IMR-90 (cell line): Measurements from ENCODE around the gene TSPYL1. TPM values are rescaled to one million over a fixed set of nuclear protein-coding genes. Genes with fewer than 3 reads are reported as not detected.

Source experiments
- ATAC-seq: fragments of 200-7000 bp; cut with Tn5 transposase; 2 replicates; pipeline ENCODE4 v1.9.1; 2020; ENCODE audit warnings: low read depth, mild to moderate bottlenecking, moderate library complexity
- BruUV-seq: library from RNA; stranded (reverse); fragments of 400-500 nt; replicated peaks from 2 replicates; lab custom pipeline; 2021; lab: Mats Ljungman, UMichigan
- CTCF ChIA-PET: fragments of 300-600 bp; formaldehyde crosslinking; extraction: SDS; loops from one replicate; lab custom pipeline; 2021; ENCODE audit warnings: antibody characterized with exemption; lab: Yijun Ruan, JAX
- POLR2A ChIA-PET: fragments of 300-600 bp; sonication (Branson Sonifier 250); formaldehyde crosslinking; loops from one replicate; lab custom pipeline; 2022; ENCODE audit warnings: antibody characterized with exemption; ENCODE audit not compliant: unreplicated experiment; lab: Charles Lee
- DNase-seq: peaks from one replicate; pipeline ENCODE4 v3.0.0; 2013
- H2AFZ ChIP-seq: replicated peaks from 2 replicates; pipeline ENCODE3; 2013; ENCODE audit warnings: low read length, mild to moderate bottlenecking; ENCODE audit not compliant: poor library complexity
- H2AK5ac ChIP-seq: 2 replicates; pipeline ENCODE4 v1.6.1; 2013; ENCODE audit warnings: low read depth, low read length, inconsistent platforms
- H2AK9ac ChIP-seq: replicated peaks from 2 replicates; pipeline ENCODE3; 2013; ENCODE audit warnings: mild to moderate bottlenecking, low read depth, low read length, moderate library complexity; ENCODE audit not compliant: poor library complexity
- H2BK120ac ChIP-seq: 2 replicates; pipeline ENCODE4 v1.6.1; 2013; ENCODE audit warnings: low read depth, low read length, inconsistent platforms
- H2BK15ac ChIP-seq: 3 replicates; pipeline ENCODE4 v1.6.1; 2013; ENCODE audit warnings: low read depth, low read length, inconsistent platforms
- H2BK20ac ChIP-seq: 2 replicates; pipeline ENCODE4 v1.6.1; 2013; ENCODE audit warnings: low read depth, mild to moderate bottlenecking, inconsistent platforms, low read length, moderate library complexity
- H2BK5ac ChIP-seq: 2 replicates; pipeline ENCODE4 v1.6.1; 2013; ENCODE audit warnings: mild to moderate bottlenecking, low read depth, low read length, inconsistent platforms; ENCODE audit not compliant: poor library complexity, severe bottlenecking
- H3K14ac ChIP-seq: replicated peaks from 2 replicates; pipeline ENCODE4 v1.6.1; 2013; ENCODE audit warnings: low read depth, low read length, inconsistent platforms
- H3K18ac ChIP-seq: 2 replicates; pipeline ENCODE4 v1.6.1; 2013; ENCODE audit warnings: low read depth, low read length, control low read depth
- H3K23ac ChIP-seq: 2 replicates; pipeline ENCODE4 v1.6.1; 2013; ENCODE audit warnings: low read depth, low read length, inconsistent platforms
- H3K27ac ChIP-seq: 2 replicates; pipeline ENCODE4 v1.5.1; 2013; ENCODE audit warnings: mild to moderate bottlenecking, control low read depth, low read length; ENCODE audit not compliant: insufficient read depth
- H3K27me3 ChIP-seq: 2 replicates; pipeline ENCODE4 v1.6.1; 2013; ENCODE audit warnings: low read length; ENCODE audit not compliant: control insufficient read depth, insufficient read depth
- H3K36me3 ChIP-seq: 2 replicates; pipeline ENCODE4 v1.6.1; 2013; ENCODE audit warnings: low read length, mixed read lengths; ENCODE audit not compliant: control insufficient read depth, insufficient read depth
- H3K4ac ChIP-seq: 2 replicates; pipeline ENCODE4 v1.6.1; 2013; ENCODE audit warnings: low read depth, low read length, inconsistent platforms
- H3K4me1 ChIP-seq: 2 replicates; pipeline ENCODE4 v1.6.1; 2013; ENCODE audit warnings: low read length, mixed read lengths; ENCODE audit not compliant: control insufficient read depth, insufficient read depth
- H3K4me2 ChIP-seq: 2 replicates; pipeline ENCODE4 v1.6.1; 2013; ENCODE audit warnings: low read depth, mild to moderate bottlenecking, control low read depth, low read length, moderate library complexity
- H3K4me3 ChIP-seq: 2 replicates; pipeline ENCODE4 v1.5.1; 2013; ENCODE audit warnings: low read depth, mild to moderate bottlenecking, control low read depth, low read length, moderate library complexity; ENCODE audit not compliant: insufficient read depth
- H3K56ac ChIP-seq: 2 replicates; pipeline ENCODE4 v1.6.1; 2013; ENCODE audit warnings: low read length, inconsistent platforms; ENCODE audit not compliant: insufficient read depth; ENCODE audit errors: extremely low read depth
- H3K79me1 ChIP-seq, 2 experiments: 2 replicates each; pipeline ENCODE4 v1.6.1; 2013; ENCODE audit warnings: low read length in 2 of 2, inconsistent platforms in 1 of 2, low read depth in 1 of 2
- H3K9ac ChIP-seq: 2 replicates; pipeline ENCODE4 v1.6.1; 2013; ENCODE audit warnings: low read depth, low read length, control low read depth
- H3K9me1 ChIP-seq: 2 replicates; pipeline ENCODE4 v1.6.1; 2013; ENCODE audit warnings: low read length, inconsistent platforms; ENCODE audit not compliant: insufficient read depth
- H3K9me3 ChIP-seq: 2 replicates; pipeline ENCODE4 v1.6.1; 2013; ENCODE audit warnings: low read length; ENCODE audit not compliant: control insufficient read depth, insufficient read depth
- H4K20me1 ChIP-seq: 2 replicates; pipeline ENCODE4 v1.6.1; 2013; ENCODE audit warnings: low read length, inconsistent platforms; ENCODE audit not compliant: insufficient read depth
- H4K5ac ChIP-seq: 2 replicates; pipeline ENCODE4 v1.6.1; 2013; ENCODE audit warnings: mild to moderate bottlenecking, low read depth, low read length, control low read depth
- H4K8ac ChIP-seq, 2 experiments: 2 replicates each; pipeline ENCODE4 v1.6.1; 2013; ENCODE audit warnings: low read depth in 2 of 2, low read length in 2 of 2, control low read depth in 1 of 2, inconsistent platforms in 1 of 2
- H4K91ac ChIP-seq: 2 replicates; pipeline ENCODE4 v1.6.1; 2013; ENCODE audit warnings: low read depth, low read length, inconsistent platforms; ENCODE audit not compliant: insufficient read depth
- NFE2L2 ChIP-seq: fragments of 150-350 bp; IDR thresholded peaks from 2 replicates; pipeline ENCODE4 v1.6.1; 2016; ENCODE audit warnings: low read depth, mild to moderate bottlenecking, low read length
- WGBS, 2 experiments: methylation state at CpG; one replicate each; pipeline versions ENCODE4 v1.1.5 to v1.1.7; 2013; ENCODE audit warnings: missing lambda C conversion rate in 2 of 2; ENCODE audit not compliant: insufficient read length in 1 of 2; ENCODE audit errors: extremely low coverage in 2 of 2; 5-methylcytosine and 5-hydroxymethylcytosine counted together
- dilution Hi-C: fragments of 300-500 bp; cut with HindIII; formaldehyde crosslinking; loops from one replicate; pipeline ENCODE4 v1.14.3; 2018; ENCODE audit warnings: low sequenced_read_pairs; ENCODE audit not compliant: unreplicated experiment
- in situ Hi-C: fragments of 300-500 bp; cut with MboI; formaldehyde crosslinking; loops from 3 replicates; pipeline ENCODE4 v1.14.3; 2019; ENCODE audit warnings: low sequenced_read_pairs, inconsistent platforms, mixed read lengths
- intact Hi-C: fragments of 100-400 bp; cut with micrococcal nuclease; formaldehyde crosslinking; loops from 2 replicates; pipeline ENCODE4 v1.10.0; 2022
- polyA plus RNA-seq, 3 experiments: library from polyadenylated mRNA; depleted of rRNA; stranded (reverse); fragments of >200 nt; gene quantifications; 2 replicates each; pipeline ENCODE4 v1.2.3, GENCODE V29; 2012; ENCODE audit warnings: low replicate concordance in 1 of 3
- total RNA-seq: library from RNA; depleted of rRNA; stranded (reverse); fragments of >200 nt; gene quantifications from 2 replicates; pipeline ENCODE4 v1.2.3, GENCODE V29; 2012
- TF ChIP-seq, protein P1 (sequence below): fragments of 150-350 bp; IDR thresholded peaks from 2 replicates; pipeline ENCODE4 v1.6.1; 2017; ENCODE audit warnings: mild to moderate bottlenecking, antibody characterized with exemption, low read length, low read depth

Gene TSPYL1
- total and polyA plus RNA-seq, 2 of the 4 experiments (the other 2 are of a cell fraction), result 32.4 to 111 TPM

DNA sequence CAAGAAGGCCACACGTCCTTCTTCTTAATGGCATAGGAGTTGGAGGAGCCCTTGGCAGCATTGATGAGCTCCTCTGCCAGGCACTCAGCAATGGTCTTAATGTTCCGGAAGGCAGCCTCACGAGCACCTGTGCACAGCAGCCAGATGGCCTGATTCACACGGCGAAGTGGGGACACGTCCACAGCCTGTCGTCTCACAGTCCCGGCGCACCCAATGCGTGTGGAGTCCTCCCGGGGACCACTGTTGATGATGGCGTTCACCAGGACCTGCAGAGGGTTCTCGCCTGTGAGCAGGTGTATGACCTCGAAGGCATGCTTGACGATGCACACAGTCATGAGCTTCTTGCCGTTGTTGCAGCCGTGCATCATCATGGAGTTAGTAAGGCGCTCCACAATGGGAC, 21.2 kb downstream of the TSPYL1 start:
- dilution Hi-C loops (no loop called here), in situ Hi-C loops (no loop called here), intact Hi-C loops (no loop called here)
- H3K18ac ChIP-seq, result no peak overlapping the region
- WGBS, 2 experiments, result 97% methylated on average over 17 of the region's 18 CpGs; no CpG with 5 or more reads in 1 of the 2 experiments
- H3K27ac ChIP-seq, result no peak overlapping the region
- H2AK9ac ChIP-seq, result no peak overlapping the region
- no peak for ATAC-seq
- no peak overlapping the region for H4K91ac ChIP-seq
- peaks cover 2% of the 10 kb centered on the region for H3K4me1 ChIP-seq
- H3K9me1 ChIP-seq, result no peaks in the 10 kb centered on the region
- H3K27me3 ChIP-seq, result no peaks in the 10 kb centered on the region
- peaks cover 3% of the 10 kb centered on the region for H3K36me3 ChIP-seq
- peaks cover 3 to 22% of the 10 kb centered on the region in 2 experiments; a peak in 1 of 4 replicates for H3K79me1 ChIP-seq
- no peak overlapping the region for H3K23ac ChIP-seq
- H3K4me3 ChIP-seq, result no peak overlapping the region
- H3K56ac ChIP-seq, result no peak overlapping the region
- no peak overlapping the region for H2BK15ac ChIP-seq
- H2BK5ac ChIP-seq, result no peak overlapping the region
- TF ChIP-seq, protein P1, sequence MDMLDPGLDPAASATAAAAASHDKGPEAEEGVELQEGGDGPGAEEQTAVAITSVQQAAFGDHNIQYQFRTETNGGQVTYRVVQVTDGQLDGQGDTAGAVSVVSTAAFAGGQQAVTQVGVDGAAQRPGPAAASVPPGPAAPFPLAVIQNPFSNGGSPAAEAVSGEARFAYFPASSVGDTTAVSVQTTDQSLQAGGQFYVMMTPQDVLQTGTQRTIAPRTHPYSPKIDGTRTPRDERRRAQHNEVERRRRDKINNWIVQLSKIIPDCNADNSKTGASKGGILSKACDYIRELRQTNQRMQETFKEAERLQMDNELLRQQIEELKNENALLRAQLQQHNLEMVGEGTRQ, result no peak
- no peak for TF ChIP-seq NFE2L2
- H2AK5ac ChIP-seq, result no peak overlapping the region
- no peak overlapping the region for H2BK20ac ChIP-seq
- no peak overlapping the region for H3K4me2 ChIP-seq
- H4K5ac ChIP-seq, result no peak overlapping the region
- H3K14ac ChIP-seq, result no peak overlapping the region
- H2BK120ac ChIP-seq, result no peak overlapping the region
- no peak for DNase-seq
- no TSS peak for BruUV-seq
- no peaks in the 10 kb centered on the region; the same call in 1 of the 2 replicates for H3K9me3 ChIP-seq
- POLR2A ChIA-PET, result no interaction called here
- CTCF ChIA-PET, result no interaction called here
- H4K8ac ChIP-seq, result no peak overlapping the region
- no peaks in the 10 kb centered on the region for H4K20me1 ChIP-seq
- H3K9ac ChIP-seq, result no peak overlapping the region
- no peak overlapping the region for H2AFZ ChIP-seq
- no peak overlapping the region for H3K4ac ChIP-seq
